GM13977 (cell line): ENCODE measurements around the gene FOLR2.
"Not testable (repeated sequence)": the region's sequence is repeated elsewhere in the genome, so short reads cannot be mapped to it uniquely, and the experiment has no call there.

Experiments
- DNase-seq: peaks from one replicate; pipeline ENCODE4 v3.0.0; 2012; ENCODE audit warnings: low spot score
- CTCF ChIP-seq: IDR thresholded peaks from 2 replicates; pipeline ENCODE4 v1.5.1; 2012; ENCODE audit warnings: mild to moderate bottlenecking, control low read depth; ENCODE audit not compliant: insufficient read depth; ENCODE audit errors: extremely low read depth, missing control alignments
- in situ Hi-C: fragments of 300-500 bp; cut with MboI; formaldehyde crosslinking; loops from one replicate; pipeline ENCODE4 v1.12.0; 2022; ENCODE audit warnings: low sequenced_read_pairs, low pct_unique_long_range_greater_than_20kb, mixed read lengths, inconsistent platforms; ENCODE audit not compliant: unreplicated experiment

Gene FOLR2

GRCh38 chr11:72216638-72217037 lies at the start of gene FOLR2:
TSS of gene FOLR2 (plus strand) at chr11:72216794. CDS start at chr11:72218585, 1,791 bp downstream.
- no peak for DNase-seq
- no peak for TF ChIP-seq CTCF
- in situ Hi-C loops: no loop called here

- DNase-seq, in situ Hi-C loops: not testable (repeated sequence)
Measured at GRCh38 chr11:72169046-72169555, 47.5 kb upstream of the FOLR2 start.

- in situ Hi-C loops, DNase-seq: not testable (repeated sequence)
Measured at GRCh38 chr11:72169754-72170153, 46.8 kb upstream of the FOLR2 start.

GRCh38 chr11:72172043-72172442 lies 44.6 kb upstream of the FOLR2 start:
- in situ Hi-C loops, DNase-seq: not testable (repeated sequence)

GRCh38 chr11:72173291-72173690 lies 43.3 kb upstream of the FOLR2 start:
- TF ChIP-seq CTCF: no peak
- no peak for DNase-seq
- in situ Hi-C loops: no loop called here

- DNase-seq: no peak
- no peak for TF ChIP-seq CTCF
- in situ Hi-C loops: no loop called here
Measured at GRCh38 chr11:72174302-72175070, 42.1 kb upstream of the FOLR2 start.

GRCh38 chr11:72177656-72178055 lies 38.9 kb upstream of the FOLR2 start:
- DNase-seq: no peak
- TF ChIP-seq CTCF: no peak
- in situ Hi-C loops: no loop called here

- in situ Hi-C loops: no loop called here
- TF ChIP-seq CTCF: no peak
- DNase-seq: no peak
Measured at GRCh38 chr11:72179049-72179803, 37.4 kb upstream of the FOLR2 start.
